CD4-positive, alpha-beta T cell treated with Interleukin-4 for 4 hours (primary cell): Measurements from ENCODE around the gene LTBP2.

Source experiments
- DNase-seq: peaks from one replicate; pipeline ENCODE4 v3.0.0-alpha.2; 2020

The LTBP2 gene

DNA sequence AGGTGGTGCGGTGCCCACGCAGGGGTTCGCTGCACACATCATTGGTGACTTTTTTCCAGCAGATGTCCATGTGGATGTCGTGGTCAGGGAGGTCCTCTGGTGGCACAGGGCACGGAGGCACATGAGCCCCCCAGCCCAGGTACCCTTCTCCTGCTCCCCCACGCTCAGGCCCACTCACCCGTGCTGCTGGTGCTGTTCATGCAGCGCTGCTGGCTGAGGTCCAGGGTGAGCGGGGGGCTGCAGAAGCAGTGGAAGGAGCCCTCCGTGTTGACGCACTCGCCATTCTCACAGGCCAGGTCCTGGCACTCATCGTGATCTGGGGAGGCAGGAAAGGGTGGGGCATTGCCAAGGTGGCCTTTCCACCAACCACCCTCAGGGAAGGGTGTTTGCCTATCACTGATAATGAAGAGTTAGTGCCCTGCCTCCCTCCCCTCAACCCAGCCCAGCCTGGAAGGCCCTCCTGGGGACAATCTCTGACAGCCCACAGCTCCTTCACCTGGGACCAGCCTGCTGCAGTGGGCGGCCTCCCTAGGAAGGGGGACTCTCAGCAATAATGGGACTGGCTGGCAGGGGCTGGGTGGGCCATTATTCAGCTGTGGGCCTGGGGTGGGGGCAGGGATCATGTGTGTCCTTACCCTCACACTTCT is 108.6 kb downstream of the LTBP2 start:
- DNase-seq = no peak

DNA sequence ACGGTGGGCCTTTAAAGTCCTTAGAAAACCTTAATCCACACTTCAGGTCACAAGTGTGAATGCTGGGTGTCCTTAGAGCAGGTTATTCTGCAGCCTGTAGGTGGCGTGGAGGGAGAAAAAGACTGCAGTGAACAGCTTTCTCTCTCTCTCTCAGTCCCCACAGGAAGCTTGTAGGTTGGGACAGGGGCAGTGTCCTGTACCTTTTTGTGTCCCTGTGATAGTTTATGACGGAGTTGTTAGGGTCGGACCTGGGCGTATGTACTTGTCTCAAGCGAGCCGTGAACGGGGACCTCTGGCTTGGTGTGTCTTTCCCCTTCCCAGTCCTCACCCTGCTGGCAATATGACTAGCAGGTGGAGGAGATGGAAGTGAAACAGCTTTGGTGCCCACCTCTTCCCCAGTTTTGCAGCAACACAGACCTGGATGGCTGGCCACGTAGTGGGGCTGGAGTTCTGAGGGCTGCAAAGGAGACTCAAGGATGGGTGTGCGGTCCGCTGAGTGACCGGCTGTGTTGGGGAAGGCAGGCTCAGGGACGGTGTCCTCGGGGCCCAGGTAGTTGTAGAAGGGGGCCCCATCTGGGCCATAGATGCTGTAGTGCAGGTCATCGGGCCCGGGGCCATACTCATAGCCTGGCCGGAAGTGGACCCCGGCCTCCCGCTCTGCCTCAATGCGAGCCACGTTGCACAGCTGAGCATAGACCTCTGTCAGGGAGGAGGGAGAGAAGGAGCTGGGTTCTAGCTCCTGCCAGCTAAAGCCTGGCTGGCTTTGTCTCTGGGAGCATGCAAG is 109.6 kb downstream of the LTBP2 start:
- no peak for DNase-seq

DNA sequence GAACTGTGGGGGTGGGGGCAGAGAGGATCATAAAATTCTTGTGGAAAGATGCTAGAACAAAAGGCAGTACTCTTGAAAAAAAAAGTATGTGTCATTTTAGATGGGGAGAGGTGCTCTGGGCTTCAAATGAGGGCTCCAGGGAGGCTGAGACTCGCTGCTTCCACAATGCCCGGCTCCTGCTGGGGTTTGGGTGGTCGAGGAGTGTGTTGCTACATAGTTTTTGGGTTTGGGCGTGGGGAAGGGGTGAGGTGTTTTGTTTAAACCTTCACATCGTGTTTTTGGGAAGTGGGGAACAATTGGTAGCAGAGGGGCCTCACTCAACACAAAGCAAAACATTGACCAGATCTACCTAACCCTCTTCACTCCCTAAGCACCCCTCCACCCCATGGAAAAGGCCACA is 110.3 kb downstream of the LTBP2 start:
- no peak for DNase-seq

- no peak for DNase-seq
Observed at GRCh38 chr14:74501135-74501614, 110.9 kb downstream of the LTBP2 start.

DNA sequence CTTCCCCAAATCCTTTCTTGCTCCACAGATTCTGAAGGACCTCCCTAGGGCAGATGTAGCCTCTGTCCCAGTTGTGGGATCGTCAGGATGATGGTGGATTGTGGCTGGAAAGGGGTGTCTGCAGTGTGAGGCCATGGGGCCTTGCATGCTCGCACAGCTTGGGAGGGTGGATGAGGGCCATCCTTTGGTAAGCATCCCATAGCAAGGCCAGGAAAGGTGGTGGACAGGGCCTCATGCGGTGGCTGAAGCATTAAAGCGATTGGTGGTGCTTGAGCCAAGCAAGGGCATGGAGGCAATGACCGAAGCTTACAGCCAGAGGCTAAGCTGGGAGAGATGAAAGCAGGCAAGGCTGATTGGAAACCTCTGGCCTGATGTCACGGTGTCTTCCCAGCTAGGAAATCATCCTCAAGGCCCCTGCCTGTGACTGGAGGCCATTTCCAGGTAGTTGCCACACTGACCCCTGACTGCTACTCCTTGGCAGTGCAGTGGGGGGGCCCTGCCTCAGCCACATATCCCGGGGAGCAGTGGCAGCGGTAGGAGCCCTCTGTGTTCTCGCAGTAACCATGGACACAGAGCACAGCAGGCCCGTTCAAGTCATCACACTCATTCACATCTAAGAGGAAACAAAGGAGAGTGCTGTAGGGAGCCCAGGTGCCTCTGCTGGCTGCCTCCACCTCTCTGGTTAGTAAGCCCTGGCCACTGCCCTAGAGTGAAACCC is 111.5 kb downstream of the LTBP2 start:
- no peak for DNase-seq

- peak; percentile 79 for DNase-seq
Observed at GRCh38 chr14:74495356-74495755, 116.7 kb downstream of the LTBP2 start.

- peak; percentile 99 for DNase-seq
Observed at GRCh38 chr14:74493343-74494261, 118.4 kb downstream of the LTBP2 start, which contains the start of gene ISCA2. ISCA2 (plus strand) TSS chr14:74493765; CDS start chr14:74493775, 10 bp downstream.

- DNase-seq = no peak
Observed at GRCh38 chr14:74492776-74493342, 119.2 kb downstream of the LTBP2 start, which contains the start of gene NPC2. NPC2 (minus strand) TSS chr14:74493305; CDS start chr14:74493274, 31 bp downstream.

- peak; percentile 9 for DNase-seq
Observed at GRCh38 chr14:74491956-74492775, 119.9 kb downstream of the LTBP2 start.

DNA sequence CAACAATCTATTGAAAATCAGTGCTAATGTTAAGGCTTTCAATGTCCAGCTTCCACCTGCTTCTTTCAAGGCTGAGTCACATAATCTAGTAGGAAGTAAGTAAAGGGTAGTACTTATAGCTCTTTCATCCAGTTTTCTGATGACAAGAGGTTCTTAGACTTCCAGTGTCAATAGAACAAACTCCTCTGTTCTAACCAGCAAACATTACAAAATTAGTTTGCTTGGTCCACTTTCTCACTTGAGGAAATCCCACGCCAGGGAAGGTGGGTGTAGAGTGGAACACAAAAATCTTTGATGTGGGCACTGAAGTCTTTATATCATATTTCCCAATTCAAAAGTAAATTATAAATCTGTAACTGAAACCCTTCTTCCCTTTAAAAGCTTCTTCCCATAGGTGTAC is 121.6 kb downstream of the LTBP2 start:
- DNase-seq = no peak

- peak; percentile 41 for DNase-seq
Observed at GRCh38 chr14:74488786-74489397, 123.1 kb downstream of the LTBP2 start.

DNA sequence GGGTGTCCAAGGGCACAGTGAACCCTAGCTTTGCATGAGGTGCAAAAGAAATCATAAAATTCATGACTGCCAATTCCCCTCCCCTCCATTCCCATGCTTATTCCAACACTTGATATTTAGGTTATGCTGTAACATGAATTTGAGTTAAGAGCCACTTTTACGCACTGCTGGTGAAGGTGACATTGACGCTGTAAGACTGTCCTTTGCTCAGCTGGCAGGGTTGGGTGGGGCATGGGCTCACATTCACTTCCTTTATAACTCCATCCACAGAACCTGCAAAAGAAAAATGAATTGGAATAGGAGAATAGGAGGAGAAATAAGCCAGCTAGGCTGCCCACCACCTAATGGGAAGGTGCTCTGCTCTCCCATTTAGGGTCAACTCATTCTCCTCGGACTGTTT is 125.9 kb downstream of the LTBP2 start:
- DNase-seq = no peak

DNA sequence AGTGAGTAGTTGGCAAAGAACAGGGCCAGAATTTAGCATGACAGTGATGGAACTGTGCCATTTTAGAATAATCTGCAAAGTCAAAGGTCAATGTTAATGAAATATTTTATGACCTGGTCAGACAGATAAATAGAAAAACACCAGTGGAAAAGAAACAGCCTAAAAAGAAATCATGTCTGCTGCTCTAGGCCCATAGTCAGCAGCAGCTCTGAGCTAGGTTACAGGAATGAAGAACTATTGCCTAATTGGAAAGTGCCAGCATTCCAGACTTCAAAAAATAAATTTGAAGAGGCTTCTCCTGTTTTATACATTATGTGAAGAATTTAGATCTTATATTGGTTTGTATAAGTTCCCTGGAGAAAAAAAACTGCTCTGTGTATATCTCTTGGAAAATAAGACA is 128.7 kb downstream of the LTBP2 start:
- no peak for DNase-seq

- DNase-seq = no peak
Observed at GRCh38 chr14:74482571-74482970, 129.5 kb downstream of the LTBP2 start.

DNA sequence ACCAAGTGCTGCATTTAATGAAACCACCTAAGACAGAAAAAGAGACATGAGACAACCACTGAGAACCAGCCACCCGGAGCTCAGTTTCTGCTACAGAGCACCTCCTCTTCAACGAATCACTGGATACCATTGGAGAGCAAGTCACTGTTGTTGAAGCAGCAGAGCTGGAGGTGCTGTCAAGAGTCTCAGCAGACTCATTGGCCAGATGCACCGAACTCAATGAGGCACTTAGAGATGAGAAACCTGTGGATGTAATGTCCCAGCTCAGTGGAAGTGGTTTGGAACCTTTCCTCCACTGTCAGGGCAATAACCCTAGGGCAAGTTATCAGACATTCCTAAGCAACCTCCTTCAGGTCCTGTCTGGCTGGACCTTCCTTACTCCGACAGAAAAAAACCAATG is 132.0 kb downstream of the LTBP2 start:
- DNase-seq = no peak

GRCh38 chr14:74478996-74479635 is 132.9 kb downstream of the LTBP2 start:
- no peak for DNase-seq

GRCh38 chr14:74476607-74477006 is 135.4 kb downstream of the LTBP2 start:
- no peak for DNase-seq

- DNase-seq = no peak
Observed at GRCh38 chr14:74476107-74476506, 135.9 kb downstream of the LTBP2 start.

DNA sequence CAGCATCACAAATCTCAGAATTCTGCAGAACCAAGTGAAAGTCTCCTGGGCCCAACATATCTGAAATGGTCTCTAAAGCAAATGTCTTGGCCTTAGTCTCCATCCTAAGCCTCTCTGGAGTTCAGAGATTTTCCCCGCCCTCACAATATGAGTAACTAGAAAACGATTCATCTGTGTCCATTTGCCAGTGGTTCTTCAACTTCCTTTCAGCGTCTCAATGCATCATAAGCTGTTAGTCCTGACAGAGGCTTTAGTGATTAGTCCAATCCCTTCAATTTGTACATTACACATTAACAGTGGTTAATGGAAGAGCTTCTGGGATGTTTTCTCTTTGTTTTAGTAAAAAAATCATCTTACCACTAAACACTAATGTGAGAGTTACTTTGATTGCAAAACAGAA is 136.4 kb downstream of the LTBP2 start:
- no peak for DNase-seq

DNA sequence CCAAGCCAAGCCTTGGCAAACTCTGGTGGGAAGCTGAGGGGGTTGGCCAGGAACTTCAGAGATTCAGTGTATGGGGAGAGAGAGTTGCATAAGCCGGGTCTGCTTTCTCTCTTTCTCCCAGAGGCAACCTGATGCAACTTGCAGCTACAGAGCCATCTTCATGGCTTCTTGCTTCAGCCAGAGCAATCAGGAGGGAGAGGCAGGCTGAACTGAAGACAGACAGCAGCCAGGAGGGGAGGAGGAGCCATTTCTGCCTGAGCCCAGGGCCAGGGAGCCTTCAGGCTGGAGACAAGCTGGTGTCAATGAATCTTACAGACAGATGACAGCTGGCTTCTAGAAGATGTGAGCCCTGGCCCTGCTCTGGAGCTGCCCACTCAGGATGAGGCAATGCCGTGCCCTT is 137.7 kb downstream of the LTBP2 start:
- no peak for DNase-seq
